Parathyroid adenoma (tissue), 2 donors: ENCODE results near the gene NKX2-2.

Experiments used
- H2AFZ ChIP-seq: fragments of 300-600 bp; sonication (generic); one replicate; pipeline ENCODE4 v1.7.0; 2017; ENCODE audit warnings: antibody characterized with exemption, mild to moderate bottlenecking
- H3K27ac ChIP-seq: fragments of 300-600 bp; sonication (generic); one replicate; pipeline ENCODE4 v1.7.0; 2017
- H3K27me3 ChIP-seq: fragments of 300-600 bp; sonication (generic); one replicate; pipeline ENCODE4 v1.7.0; 2017; ENCODE audit warnings: low read length; ENCODE audit not compliant: control insufficient read depth, insufficient read depth
- H3K36me3 ChIP-seq: fragments of 300-600 bp; sonication (generic); one replicate; pipeline ENCODE4 v1.7.0; 2017; ENCODE audit warnings: low read length; ENCODE audit not compliant: control insufficient read depth, insufficient read depth
- H3K4me1 ChIP-seq: fragments of 300-600 bp; sonication (generic); one replicate; pipeline ENCODE4 v1.7.0; 2017; ENCODE audit warnings: control low read depth
- H3K4me2 ChIP-seq: fragments of 300-600 bp; sonication (generic); one replicate; pipeline ENCODE4 v1.7.0; 2017; ENCODE audit warnings: low read length
- H3K4me3 ChIP-seq: fragments of 300-600 bp; sonication (generic); one replicate; pipeline ENCODE4 v1.7.0; 2017; ENCODE audit warnings: low read depth, low read length
- H3K79me2 ChIP-seq: fragments of 300-600 bp; sonication (generic); one replicate; pipeline ENCODE4 v1.7.0; 2017; ENCODE audit warnings: control low read depth
- H3K9ac ChIP-seq: fragments of 300-600 bp; sonication (generic); one replicate; pipeline ENCODE4 v1.7.0; 2017; ENCODE audit warnings: mild to moderate bottlenecking
- H3K9me3 ChIP-seq: fragments of 300-600 bp; sonication (generic); one replicate; pipeline ENCODE4 v1.7.0; 2017; ENCODE audit warnings: low read length; ENCODE audit not compliant: control insufficient read depth
- CTCF ChIP-seq: fragments of 300-600 bp; sonication (generic); IDR thresholded peaks from one replicate; pipeline ENCODE4 v1.7.0; 2017; ENCODE audit warnings: antibody characterized with exemption, mild to moderate bottlenecking
- donor health status: primary hyperparathyroidism.

Gene NKX2-2

GRCh38 chr20:21548390-21549035 is 34.6 kb upstream of the NKX2-2 start:
- H3K9me3 ChIP-seq, result no peaks in the 10 kb centered on the region

GRCh38 chr20:21546355-21546754 is 32.5 kb upstream of the NKX2-2 start:
- no peaks in the 10 kb centered on the region for H3K36me3 ChIP-seq
- H3K79me2 ChIP-seq, result no peaks in the 10 kb centered on the region
- H3K27me3 ChIP-seq, result no peaks in the 10 kb centered on the region
- no peak overlapping the region for H3K4me2 ChIP-seq
- no peak for TF ChIP-seq CTCF
- no peak overlapping the region for H3K9ac ChIP-seq
- H3K4me3 ChIP-seq, result no peak overlapping the region
- no peak overlapping the region for H2AFZ ChIP-seq
- no peaks in the 10 kb centered on the region for H3K9me3 ChIP-seq
- no peaks in the 10 kb centered on the region for H3K4me1 ChIP-seq
- no peak overlapping the region for H3K27ac ChIP-seq

More at GRCh38 chr20:21548390-21549035, 34.6 kb upstream of the NKX2-2 start:
- no peaks in the 10 kb centered on the region for H3K4me1 ChIP-seq
- no peak overlapping the region for H3K27ac ChIP-seq
- H3K27me3 ChIP-seq, result no peaks in the 10 kb centered on the region
- H3K9ac ChIP-seq, result no peak overlapping the region
- H3K4me2 ChIP-seq, result no peak overlapping the region
- no peak overlapping the region for H3K4me3 ChIP-seq
- no peaks in the 10 kb centered on the region for H3K36me3 ChIP-seq
- H2AFZ ChIP-seq, result no peak overlapping the region
- H3K79me2 ChIP-seq, result no peaks in the 10 kb centered on the region
- TF ChIP-seq CTCF, result no peak

- Histone ChIP-seq H3K9me3 (no peaks in the 10 kb centered on the region), H3K79me2 (no peaks in the 10 kb centered on the region), H3K27me3 (no peaks in the 10 kb centered on the region), H3K4me1 (no peaks in the 10 kb centered on the region), H3K4me3 (no peak overlapping the region), H3K27ac (no peak overlapping the region), H3K36me3 (no peaks in the 10 kb centered on the region), H3K4me2 (no peak overlapping the region), H3K9ac (no peak overlapping the region), H2AFZ (no peak overlapping the region)
- no peak for TF ChIP-seq CTCF
Measured at GRCh38 chr20:21539512-21539911, 25.6 kb upstream of the NKX2-2 start.

GRCh38 chr20:21534886-21535285 is 21.0 kb upstream of the NKX2-2 start:
- Histone ChIP-seq H2AFZ (no peak overlapping the region), H3K27me3 (no peaks in the 10 kb centered on the region), H3K36me3 (no peaks in the 10 kb centered on the region), H3K4me3 (no peak overlapping the region), H3K4me2 (no peak overlapping the region), H3K9ac (no peak overlapping the region), H3K9me3 (no peaks in the 10 kb centered on the region), H3K79me2 (no peaks in the 10 kb centered on the region), H3K4me1 (no peaks in the 10 kb centered on the region), H3K27ac (no peak overlapping the region)
- no peak for TF ChIP-seq CTCF

GRCh38 chr20:21534453-21534852 is 20.6 kb upstream of the NKX2-2 start:
- no peak overlapping the region for H3K27ac ChIP-seq
- H2AFZ ChIP-seq, result no peak overlapping the region
- no peaks in the 10 kb centered on the region for H3K9me3 ChIP-seq
- no peak overlapping the region for H3K4me3 ChIP-seq
- H3K79me2 ChIP-seq, result no peaks in the 10 kb centered on the region
- no peak overlapping the region for H3K9ac ChIP-seq
- no peak overlapping the region for H3K4me2 ChIP-seq
- no peaks in the 10 kb centered on the region for H3K4me1 ChIP-seq
- H3K27me3 ChIP-seq, result no peaks in the 10 kb centered on the region
- no peak for TF ChIP-seq CTCF
- H3K36me3 ChIP-seq, result no peaks in the 10 kb centered on the region
